SK-N-SH (cell line): Measurements from ENCODE around the gene C12orf56. TPM values are rescaled to one million over a fixed set of nuclear protein-coding genes. Genes with fewer than 3 reads are reported as not detected.

ENCODE experiments used
- CTCF ChIA-PET: fragments of 300-600, 350-600 bp; formaldehyde crosslinking; extraction: SDS; loops from one replicate; lab custom pipeline; 2021; lab: Yijun Ruan, JAX
- POLR2A ChIA-PET: fragments of 350-600 bp; sonication (Branson Sonifier 250); formaldehyde crosslinking; extraction: SDS; loops from one replicate; lab custom pipeline; 2020; ENCODE audit warnings: antibody characterized with exemption, inconsistent platforms; lab: Yijun Ruan, JAX
- DNase-seq: peaks from one replicate; pipeline ENCODE4 v3.0.0; 2012
- H2AFZ ChIP-seq: fragments of 200-600 bp; sonication (generic); 2 replicates; pipeline ENCODE4 v1.8.1; 2016; ENCODE audit warnings: antibody characterized with exemption, mild to moderate bottlenecking, low read depth
- H3F3A ChIP-seq: fragments of 200-600 bp; sonication (generic); replicated peaks from 2 replicates; pipeline ENCODE3; 2016; ENCODE audit warnings: antibody characterized with exemption, mild to moderate bottlenecking; ENCODE audit not compliant: insufficient read depth
- H3K27ac ChIP-seq, 2 experiments: fragments of 200-500 bp in 1 of 2; fragments of 200-600 bp in 1 of 2; sonication (Bioruptor generic) in 1 of 2; sonication (generic), shearing (Covaris generic) in 1 of 2; 2 replicates each; pipeline versions ENCODE4 v1.5.1 to v1.6.1; 2014 to 2016; ENCODE audit warnings: low read depth in 2 of 2, inconsistent platforms in 1 of 2, low read length in 1 of 2, mild to moderate bottlenecking in 1 of 2, mixed read lengths in 1 of 2
- H3K27me3 ChIP-seq: fragments of 200-600 bp; sonication (generic), shearing (Covaris generic); 2 replicates; pipeline ENCODE4 v1.6.1; 2016; ENCODE audit warnings: mixed run types; ENCODE audit not compliant: insufficient read depth
- H3K36me3 ChIP-seq, 2 experiments: fragments of 200-500 bp in 1 of 2; fragments of 200-600 bp in 1 of 2; sonication (Bioruptor generic) in 1 of 2; sonication (generic) in 1 of 2; replicated peaks in 1 of 2; 2 replicates each; pipeline versions ENCODE3 to v1.5.1; 2014 to 2016; ENCODE audit warnings: low read length in 1 of 2, mild to moderate bottlenecking in 1 of 2; ENCODE audit not compliant: insufficient read depth in 2 of 2, control insufficient read depth in 1 of 2
- H3K4me1 ChIP-seq, 2 experiments: fragments of 200-500 bp in 1 of 2; fragments of 200-600 bp in 1 of 2; sonication (Bioruptor generic) in 1 of 2; sonication (generic), shearing (Covaris generic) in 1 of 2; 2 replicates each; pipeline versions ENCODE4 v1.5.1 to v1.6.1; 2014 to 2016; ENCODE audit warnings: low read depth in 1 of 2, low read length in 1 of 2, mixed run types in 1 of 2; ENCODE audit not compliant: insufficient read depth in 2 of 2, control insufficient read depth in 1 of 2
- H3K4me2 ChIP-seq: fragments of 200-600 bp; sonication (generic), shearing (Covaris generic); 2 replicates; pipeline ENCODE4 v1.6.1; 2017; ENCODE audit warnings: mixed run types
- H3K4me3 ChIP-seq, 2 experiments: fragments of 200-500 bp in 1 of 2; fragments of 200-600 bp in 1 of 2; sonication (Bioruptor generic) in 1 of 2; sonication (generic), shearing (Covaris generic) in 1 of 2; 2 replicates each; pipeline versions ENCODE4 v1.5.1 to v1.8.1; 2014 to 2016; ENCODE audit warnings: low read depth in 2 of 2, inconsistent platforms in 1 of 2, low read length in 1 of 2, mild to moderate bottlenecking in 1 of 2, mixed read lengths in 1 of 2, moderate library complexity in 1 of 2
- H3K79me2 ChIP-seq: fragments of 200-600 bp; sonication (generic); 2 replicates; pipeline ENCODE4 v1.8.1; 2017; ENCODE audit warnings: mild to moderate bottlenecking; ENCODE audit not compliant: insufficient read depth
- H3K9ac ChIP-seq: fragments of 200-600 bp; sonication (generic); 2 replicates; pipeline ENCODE4 v1.6.1; 2017; ENCODE audit warnings: mixed run types
- H3K9me2 ChIP-seq: fragments of 200-600 bp; sonication (generic); 2 replicates; pipeline ENCODE4 v1.6.1; 2017; ENCODE audit warnings: mixed run types
- H3K9me3 ChIP-seq: fragments of 200-600 bp; sonication (generic); 2 replicates; pipeline ENCODE4 v1.6.1; 2017; ENCODE audit warnings: mixed run types, mild to moderate bottlenecking, moderate library complexity
- H4K20me1 ChIP-seq: fragments of 200-600 bp; sonication (generic); 2 replicates; pipeline ENCODE4 v1.6.1; 2017; ENCODE audit warnings: mild to moderate bottlenecking, mixed run types; ENCODE audit not compliant: insufficient read depth
- CTCF ChIP-seq: fragments of 200-600 bp; sonication (generic); IDR thresholded peaks from 2 replicates; pipeline ENCODE4 v1.6.1; 2017; ENCODE audit warnings: antibody characterized with exemption, mild to moderate bottlenecking, moderate library complexity
- ELF1 ChIP-seq: IDR thresholded peaks from 2 replicates; pipeline ENCODE4 v1.4.0; 2012
- FOXJ3 ChIP-seq: sonication (generic); formaldehyde crosslinking; IDR thresholded peaks from 2 replicates; pipeline ENCODE4 v1.5.1; 2020; ENCODE audit warnings: mild to moderate bottlenecking, missing genetic modification reagents
- FOXM1 ChIP-seq: IDR thresholded peaks from 2 replicates; pipeline ENCODE4 v1.4.0; 2012; ENCODE audit warnings: low read depth, mild to moderate bottlenecking
- GATA2 ChIP-seq: sonication (generic); formaldehyde crosslinking; IDR thresholded peaks from 2 replicates; pipeline ENCODE4 v1.5.0; 2020; ENCODE audit warnings: mild to moderate bottlenecking, missing genetic modification reagents
- MAX ChIP-seq: IDR thresholded peaks from 2 replicates; pipeline ENCODE4 v1.4.0; 2012; ENCODE audit warnings: low read depth
- MEF2A ChIP-seq: IDR thresholded peaks from 2 replicates; pipeline ENCODE4 v1.4.0; 2012; ENCODE audit warnings: low read depth, borderline replicate concordance
- MXI1 ChIP-seq: IDR thresholded peaks from 2 replicates; pipeline ENCODE4 v1.6.1; 2012; ENCODE audit warnings: mild to moderate bottlenecking, low read depth, low read length, improper control_type of control experiment
- NFIC ChIP-seq: IDR thresholded peaks from 2 replicates; pipeline ENCODE4 v1.4.0; 2012; ENCODE audit warnings: borderline replicate concordance
- NRF1 ChIP-seq: IDR thresholded peaks from 2 replicates; pipeline ENCODE4 v1.6.1; 2012; ENCODE audit warnings: low read depth, mild to moderate bottlenecking, low read length
- PBX3 ChIP-seq: IDR thresholded peaks from 2 replicates; pipeline ENCODE4; 2012
- RAD21 ChIP-seq: IDR thresholded peaks from 2 replicates; pipeline ENCODE4 v1.6.1; 2012; ENCODE audit warnings: mild to moderate bottlenecking, low read length
- RCOR1 ChIP-seq: fragments of 150-350 bp; IDR thresholded peaks from 2 replicates; pipeline ENCODE4 v1.6.1; 2017; ENCODE audit warnings: antibody characterized with exemption, low read length
- RFX5 ChIP-seq: IDR thresholded peaks from 2 replicates; pipeline ENCODE4 v1.6.1; 2012; ENCODE audit warnings: mild to moderate bottlenecking, improper control_type of control experiment, low read length
- RXRA ChIP-seq: IDR thresholded peaks from 2 replicates; pipeline ENCODE4 v1.4.0; 2012; ENCODE audit warnings: low read depth, mild to moderate bottlenecking, borderline replicate concordance
- SIN3A ChIP-seq: IDR thresholded peaks from 2 replicates; pipeline ENCODE4 v1.6.1; 2012; ENCODE audit warnings: low read depth, mild to moderate bottlenecking, low read length, moderate library complexity, borderline replicate concordance
- TAF1 ChIP-seq: IDR thresholded peaks from 2 replicates; pipeline ENCODE4 v1.6.1; 2012; ENCODE audit warnings: low read depth, mild to moderate bottlenecking, low read length, moderate library complexity, borderline replicate concordance
- TCF12 ChIP-seq: IDR thresholded peaks from 2 replicates; pipeline ENCODE4 v1.4.0; 2012
- USF1 ChIP-seq: IDR thresholded peaks from 2 replicates; pipeline ENCODE4 v1.4.0; 2012; ENCODE audit warnings: low read depth, borderline replicate concordance
- USF2 ChIP-seq: fragments of 150-350 bp; IDR thresholded peaks from 2 replicates; pipeline ENCODE4 v1.6.1; 2017; ENCODE audit warnings: antibody characterized with exemption, low read length, low read depth, borderline replicate concordance
- ZBTB33 ChIP-seq: IDR thresholded peaks from 2 replicates; pipeline ENCODE4 v1.4.0; 2012; ENCODE audit warnings: low read depth, borderline replicate concordance
- WGBS: methylation state at CpG from one replicate; pipeline ENCODE4 v1.1.6; 2017; ENCODE audit warnings: low lambda C conversion rate; 5-methylcytosine and 5-hydroxymethylcytosine counted together
- polyA plus RNA-seq, 3 experiments: library from polyadenylated mRNA; depleted of rRNA; stranded (reverse); fragments of >200 nt; gene quantifications; 2 replicates each; pipeline ENCODE4 v1.2.3, GENCODE V29; 2012

Gene C12orf56
- polyA plus RNA-seq, 1 of the 3 experiments (the other 2 are of a cell fraction) = not detected

GRCh38 chr12:64253356-64253755 is 137.2 kb downstream of the C12orf56 start:
- no peak for DNase-seq
- no peak overlapping the region for H3K9ac ChIP-seq
- H3K4me3 ChIP-seq = no peak overlapping the region
- CTCF ChIA-PET = interaction anchor here (1.5 to 4.4 kb wide), 2 partner anchors 410 to 426 kb away, joined by 5 to 16 read pairs; partner anchors contain the start of gene SRGAP1
- H3K27ac ChIP-seq = no peak overlapping the region
- no peaks in the 10 kb centered on the region for H3F3A ChIP-seq
- H4K20me1 ChIP-seq = no peaks in the 10 kb centered on the region
- TF ChIP-seq ELF1 (no peak), GATA2 (CRISPR knock-in tag) (no peak), PBX3 (no peak), RXRA (no peak), NRF1 (no peak), RAD21 (no peak), RFX5 (no peak), TCF12 (no peak), CTCF (no peak), RCOR1 (no peak), USF1 (no peak), SIN3A (no peak), FOXJ3 (CRISPR knock-in tag) (no peak), MXI1 (no peak), NFIC (no peak), MAX (no peak)
- TF ChIP-seq, all 33 proteins: peak for 0
- H3K27me3 ChIP-seq = no peaks in the 10 kb centered on the region
- no peak overlapping the region for H3K4me2 ChIP-seq
- no peak overlapping the region for H2AFZ ChIP-seq
- POLR2A ChIA-PET = no interaction called here
- 4% methylated on average over 1 of the region's 1 CpG for WGBS
- no peaks in the 10 kb centered on the region for H3K36me3 ChIP-seq
- no peaks in the 10 kb centered on the region for H3K9me3 ChIP-seq
- no peaks in the 10 kb centered on the region for H3K79me2 ChIP-seq
- no peaks in the 10 kb centered on the region for H3K4me1 ChIP-seq
- H3K9me2 ChIP-seq = no peaks in the 10 kb centered on the region

GRCh38 chr12:64252681-64253080 is 137.9 kb downstream of the C12orf56 start:
- H3K27me3 ChIP-seq = no peaks in the 10 kb centered on the region
- no peak overlapping the region for H3K27ac ChIP-seq
- H4K20me1 ChIP-seq = no peaks in the 10 kb centered on the region
- H3K36me3 ChIP-seq = no peaks in the 10 kb centered on the region
- H3K9ac ChIP-seq = no peak overlapping the region
- H3K4me2 ChIP-seq = no peak overlapping the region
- H3K4me3 ChIP-seq = no peak overlapping the region
- H3F3A ChIP-seq = no peaks in the 10 kb centered on the region
- no peak overlapping the region for H2AFZ ChIP-seq
- POLR2A ChIA-PET = no interaction called here
- CTCF ChIA-PET = interaction anchor here (0.9 to 4.4 kb wide), 3 partner anchors 409 to 426 kb away, joined by 4 to 16 read pairs (median 5); partner anchors contain the start of gene SRGAP1
- no peaks in the 10 kb centered on the region for H3K79me2 ChIP-seq
- H3K9me3 ChIP-seq = no peaks in the 10 kb centered on the region
- no peak for DNase-seq
- no peaks in the 10 kb centered on the region for H3K9me2 ChIP-seq
- 82% methylated on average over 3 of the region's 3 CpGs for WGBS
- no peaks in the 10 kb centered on the region for H3K4me1 ChIP-seq
- TF ChIP-seq GATA2 (CRISPR knock-in tag) (no peak), ZBTB33 (no peak), FOXM1 (no peak), USF2 (no peak), MAX (no peak), RFX5 (no peak), MEF2A (no peak), TAF1 (no peak)
